HEK293 (cell line): ENCODE measurements around the gene PODXL2.
"Not testable (repeated sequence)": the region's sequence is repeated elsewhere in the genome, so short reads cannot be mapped to it uniquely, and the experiment has no call there.

Experiments
- CTCF ChIA-PET: fragments of 350-600 bp; formaldehyde crosslinking; extraction: SDS; loops from one replicate; lab custom pipeline; 2021; ENCODE audit warnings: antibody characterized with exemption; lab: Yijun Ruan, JAX
- POLR2A ChIA-PET: fragments of 300-600 bp; formaldehyde crosslinking; extraction: SDS; loops from one replicate; lab custom pipeline; 2020; ENCODE audit warnings: antibody characterized with exemption, inconsistent platforms; lab: Yijun Ruan, JAX
- H3K27ac ChIP-seq: fragments of 200-500 bp; sonication (Bioruptor generic); 2 replicates; pipeline ENCODE4 v1.5.1; 2014; ENCODE audit warnings: low read depth, low read length, control low read depth, inconsistent platforms; ENCODE audit errors: extremely low read depth
- H3K36me3 ChIP-seq, 2 experiments: fragments of 200-500 bp in 1 of 2; sonication (Bioruptor generic) in 1 of 2; 1 replicate in 1 of 2; 2 replicates in 1 of 2; pipeline ENCODE4 v1.5.1; 2014 to 2017; ENCODE audit warnings: inconsistent platforms in 2 of 2, low read length in 2 of 2; ENCODE audit not compliant: control insufficient read depth in 2 of 2, insufficient read depth in 1 of 2
- H3K4me1 ChIP-seq: fragments of 200-500 bp; sonication (Bioruptor generic); 2 replicates; pipeline ENCODE4 v1.5.1; 2014; ENCODE audit warnings: mild to moderate bottlenecking, low read length, inconsistent platforms; ENCODE audit not compliant: control insufficient read depth, insufficient read depth
- H3K4me3 ChIP-seq: 2 replicates; pipeline ENCODE4 v1.5.1; 2011; ENCODE audit warnings: low read depth, mild to moderate bottlenecking, control low read depth, low read length, moderate library complexity
- H3K9me3 ChIP-seq: fragments of 200-500 bp; sonication (Bioruptor generic); 2 replicates; pipeline ENCODE4 v1.5.1; 2014; ENCODE audit warnings: low read depth, low read length, inconsistent platforms; ENCODE audit not compliant: control insufficient read depth, insufficient read depth
- EGR2 ChIP-seq: fragments of 450-650 bp; formaldehyde crosslinking; IDR thresholded peaks from 2 replicates; pipeline ENCODE4 v1.5.1; 2016; ENCODE audit warnings: low read depth, missing biosample characterization, missing genetic modification characterization
- HOXC10 ChIP-seq: sonication (generic); formaldehyde crosslinking; IDR thresholded peaks from 2 replicates; pipeline ENCODE4 v1.8.1; 2023; ENCODE audit warnings: mild to moderate bottlenecking, missing genetic modification reagents
- MYNN ChIP-seq: fragments of 450-650 bp; formaldehyde crosslinking; IDR thresholded peaks from 2 replicates; pipeline ENCODE4 v1.5.1; 2016; ENCODE audit warnings: missing biosample characterization, missing genetic modification characterization, borderline replicate concordance
- SP2 ChIP-seq: fragments of 450-650 bp; formaldehyde crosslinking; IDR thresholded peaks from 2 replicates; pipeline ENCODE4 v1.5.1; 2016; ENCODE audit warnings: missing biosample characterization, missing genetic modification characterization
- ZBTB20 ChIP-seq: fragments of 450-650 bp; formaldehyde crosslinking; IDR thresholded peaks from 2 replicates; pipeline ENCODE4 v1.5.1; 2016; ENCODE audit warnings: missing biosample characterization, missing genetic modification characterization
- ZBTB48 ChIP-seq: fragments of 450-650 bp; formaldehyde crosslinking; IDR thresholded peaks from 2 replicates; pipeline ENCODE4 v1.5.1; 2016; ENCODE audit warnings: missing biosample characterization, missing genetic modification characterization
- ZEB2 ChIP-seq: fragments of 450-650 bp; formaldehyde crosslinking; IDR thresholded peaks from 2 replicates; pipeline ENCODE4 v1.5.1; 2016; ENCODE audit warnings: missing biosample characterization, missing genetic modification characterization
- ZFHX2 ChIP-seq: fragments of 450-650 bp; formaldehyde crosslinking; conservative IDR thresholded peaks from 2 replicates; pipeline ENCODE4 v1.5.1; 2016; ENCODE audit warnings: missing biosample characterization, missing genetic modification characterization
- ZFP69B ChIP-seq: fragments of 450-650 bp; formaldehyde crosslinking; IDR thresholded peaks from 2 replicates; pipeline ENCODE4 v1.5.1; 2016; ENCODE audit warnings: missing biosample characterization, missing genetic modification characterization
- ZNF121 ChIP-seq: fragments of 450-650 bp; formaldehyde crosslinking; IDR thresholded peaks from 2 replicates; pipeline ENCODE4 v1.5.1; 2016; ENCODE audit warnings: missing biosample characterization, missing genetic modification characterization
- ZNF140 ChIP-seq: fragments of 450-650 bp; formaldehyde crosslinking; IDR thresholded peaks from 2 replicates; pipeline ENCODE4 v1.5.1; 2016; ENCODE audit warnings: missing biosample characterization, missing genetic modification characterization
- ZNF157 ChIP-seq: fragments of 450-650 bp; formaldehyde crosslinking; IDR thresholded peaks from 2 replicates; pipeline ENCODE4 v1.5.1; 2016; ENCODE audit warnings: missing biosample characterization, missing genetic modification characterization
- ZNF175 ChIP-seq: fragments of 450-650 bp; formaldehyde crosslinking; IDR thresholded peaks from 2 replicates; pipeline ENCODE4 v1.5.1; 2016; ENCODE audit warnings: missing biosample characterization, missing genetic modification characterization
- ZNF2 ChIP-seq: fragments of 450-650 bp; formaldehyde crosslinking; IDR thresholded peaks from 2 replicates; pipeline ENCODE4 v1.5.1; 2016; ENCODE audit warnings: missing biosample characterization, missing genetic modification characterization
- ZNF239 ChIP-seq: fragments of 450-650 bp; formaldehyde crosslinking; IDR thresholded peaks from 2 replicates; pipeline ENCODE4 v1.5.1; 2016; ENCODE audit warnings: missing biosample characterization, missing genetic modification characterization
- ZNF394 ChIP-seq: fragments of 450-650 bp; formaldehyde crosslinking; IDR thresholded peaks from 2 replicates; pipeline ENCODE4 v1.5.1; 2016; ENCODE audit warnings: missing biosample characterization, missing genetic modification characterization, mild to moderate bottlenecking, moderate library complexity, borderline replicate concordance
- ZNF501 ChIP-seq: fragments of 450-650 bp; formaldehyde crosslinking; IDR thresholded peaks from 2 replicates; pipeline ENCODE4 v1.5.1; 2016; ENCODE audit warnings: missing biosample characterization, missing genetic modification characterization
- ZNF600 ChIP-seq: fragments of 450-650 bp; formaldehyde crosslinking; IDR thresholded peaks from 2 replicates; pipeline ENCODE4 v1.5.1; 2016; ENCODE audit warnings: missing biosample characterization, missing genetic modification characterization
- ZNF701 ChIP-seq: fragments of 450-650 bp; formaldehyde crosslinking; IDR thresholded peaks from 2 replicates; pipeline ENCODE4 v1.5.1; 2016; ENCODE audit warnings: missing biosample characterization, missing genetic modification characterization
- ZNF76 ChIP-seq: fragments of 450-650 bp; formaldehyde crosslinking; IDR thresholded peaks from 2 replicates; pipeline ENCODE4; 2016; ENCODE audit warnings: low read depth, missing biosample characterization, missing genetic modification characterization, borderline replicate concordance
- ZNF792 ChIP-seq: fragments of 450-650 bp; formaldehyde crosslinking; IDR thresholded peaks from 2 replicates; pipeline ENCODE4 v1.5.1; 2016; ENCODE audit warnings: missing biosample characterization, missing genetic modification characterization
- ZSCAN30 ChIP-seq: fragments of 450-650 bp; IDR thresholded peaks from 2 replicates; pipeline ENCODE4 v1.5.1; 2018; ENCODE audit warnings: missing biosample characterization, mild to moderate bottlenecking, missing genetic modification characterization, moderate library complexity
- TF ChIP-seq, protein P1 (sequence below): fragments of 450-650 bp; formaldehyde crosslinking; IDR thresholded peaks from 2 replicates; pipeline ENCODE4 v1.5.1; 2016; ENCODE audit warnings: missing biosample characterization, missing genetic modification characterization
- TF ChIP-seq, protein P2 (sequence below): fragments of 450-650 bp; IDR thresholded peaks from 2 replicates; pipeline ENCODE4 v1.5.1; 2018; ENCODE audit warnings: missing biosample characterization, missing genetic modification characterization

Gene PODXL2

DNA sequence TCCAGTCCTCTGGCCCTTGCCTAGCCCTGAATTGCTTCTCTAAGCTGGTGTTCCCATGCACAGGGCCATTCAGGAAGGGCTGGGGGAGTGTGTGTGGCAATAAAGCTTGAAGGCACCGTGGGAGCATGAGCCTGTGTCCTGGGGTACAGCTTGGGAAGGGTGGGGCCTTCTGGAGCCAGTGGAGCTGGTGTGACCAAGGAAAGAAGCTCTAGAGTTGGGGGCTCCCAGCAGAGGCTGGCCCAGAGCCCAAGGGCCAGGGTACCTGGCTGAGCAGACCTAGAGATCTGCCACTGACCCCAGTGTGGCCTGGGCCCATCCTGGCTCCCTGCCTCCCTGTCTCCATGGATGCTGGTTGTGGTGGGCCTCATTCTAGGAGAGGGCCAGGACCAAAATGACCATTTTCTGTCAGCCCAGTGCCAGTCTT lies 51.8 kb downstream of the PODXL2 start (continued):
- TF ChIP-seq, protein P1, sequence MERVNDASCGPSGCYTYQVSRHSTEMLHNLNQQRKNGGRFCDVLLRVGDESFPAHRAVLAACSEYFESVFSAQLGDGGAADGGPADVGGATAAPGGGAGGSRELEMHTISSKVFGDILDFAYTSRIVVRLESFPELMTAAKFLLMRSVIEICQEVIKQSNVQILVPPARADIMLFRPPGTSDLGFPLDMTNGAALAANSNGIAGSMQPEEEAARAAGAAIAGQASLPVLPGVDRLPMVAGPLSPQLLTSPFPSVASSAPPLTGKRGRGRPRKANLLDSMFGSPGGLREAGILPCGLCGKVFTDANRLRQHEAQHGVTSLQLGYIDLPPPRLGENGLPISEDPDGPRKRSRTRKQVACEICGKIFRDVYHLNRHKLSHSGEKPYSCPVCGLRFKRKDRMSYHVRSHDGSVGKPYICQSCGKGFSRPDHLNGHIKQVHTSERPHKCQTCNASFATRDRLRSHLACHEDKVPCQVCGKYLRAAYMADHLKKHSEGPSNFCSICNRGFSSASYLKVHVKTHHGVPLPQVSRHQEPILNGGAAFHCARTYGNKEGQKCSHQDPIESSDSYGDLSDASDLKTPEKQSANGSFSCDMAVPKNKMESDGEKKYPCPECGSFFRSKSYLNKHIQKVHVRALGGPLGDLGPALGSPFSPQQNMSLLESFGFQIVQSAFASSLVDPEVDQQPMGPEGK (tag by site-specific recombination), result no peak
- TF ChIP-seq ZNF792 (tag by site-specific recombination) (no peak), ZNF501 (tag by site-specific recombination) (no peak), ZNF76 (tag by site-specific recombination) (no peak), ZBTB20 (tag by site-specific recombination) (no peak), ZSCAN30 (no peak), ZNF140 (no peak), ZEB2 (tag by site-specific recombination) (no peak), ZNF394 (tag by site-specific recombination) (no peak), HOXC10 (CRISPR knock-in tag) (no peak)
- TF ChIP-seq, all 188 proteins: peak for 0

DNA sequence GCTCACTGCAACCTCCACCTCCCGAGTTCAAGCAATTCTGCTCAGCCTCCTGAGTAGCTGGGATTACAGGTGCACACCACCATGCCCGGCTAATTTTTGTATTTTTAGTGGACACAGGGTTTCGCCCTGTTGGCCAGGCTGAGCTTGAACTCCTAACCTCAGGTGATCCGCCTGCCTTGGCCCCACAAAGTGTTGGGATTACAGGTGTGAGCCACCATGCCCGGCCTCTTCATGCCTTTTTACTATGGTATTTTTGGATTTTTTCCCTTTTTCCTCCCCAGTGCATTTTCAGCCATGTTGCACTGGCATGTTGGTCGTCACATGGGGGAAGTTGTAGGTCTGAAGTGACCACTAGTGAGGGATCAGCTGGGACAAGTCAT lies 53.2 kb downstream of the PODXL2 start:
- CTCF ChIA-PET, result interaction anchor here (0.7 kb wide), 1 partner anchor 470 kb away, joined by 3 read pairs; no protein-coding TSS in a partner anchor
- peaks cover 0 to 11% of the 10 kb centered on the region in 2 experiments; a peak in 1 of 3 replicates for H3K36me3 ChIP-seq
- H3K27ac ChIP-seq, H3K4me1 ChIP-seq, H3K9me3 ChIP-seq, H3K4me3 ChIP-seq, POLR2A ChIA-PET: not testable (repeated sequence)

DNA sequence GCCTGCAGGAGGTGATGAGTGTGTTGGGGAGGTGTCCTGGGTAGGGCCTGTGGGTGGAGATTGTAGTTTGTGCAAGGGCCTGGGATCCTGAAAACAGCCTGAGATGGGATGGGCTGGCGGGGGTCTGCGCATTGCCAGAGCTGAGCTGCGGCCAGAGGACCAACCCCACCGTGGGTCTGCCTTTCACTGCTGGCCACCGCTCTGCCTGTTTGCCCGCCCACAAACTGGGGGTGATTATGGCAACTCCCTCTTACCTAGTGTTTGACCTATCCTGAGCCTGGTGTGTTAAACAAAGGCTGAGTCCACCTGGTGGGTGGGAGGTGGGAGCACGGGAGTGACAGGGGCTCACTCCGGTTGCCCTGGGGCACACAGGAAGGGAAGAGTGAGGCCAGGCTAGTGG lies 53.6 kb downstream of the PODXL2 start:
- POLR2A ChIA-PET, result interaction anchor here (0.6 to 1.3 kb wide), 2 partner anchors 92 to 182 kb away, joined by 3 to 4 read pairs; partner anchors contain the start of gene TPRA1
- no peak overlapping the region for H3K27ac ChIP-seq
- H3K9me3 ChIP-seq, result no peaks in the 10 kb centered on the region
- no peaks in the 10 kb centered on the region for H3K4me1 ChIP-seq
- CTCF ChIA-PET, result interaction anchor here (1.6 kb wide), 1 partner anchor 30 kb away, joined by 6 read pairs; no protein-coding TSS in a partner anchor
- no peak for TF ChIP-seq ZNF2
- TF ChIP-seq ZNF157 (tag by site-specific recombination), result no peak
- TF ChIP-seq, protein P2, sequence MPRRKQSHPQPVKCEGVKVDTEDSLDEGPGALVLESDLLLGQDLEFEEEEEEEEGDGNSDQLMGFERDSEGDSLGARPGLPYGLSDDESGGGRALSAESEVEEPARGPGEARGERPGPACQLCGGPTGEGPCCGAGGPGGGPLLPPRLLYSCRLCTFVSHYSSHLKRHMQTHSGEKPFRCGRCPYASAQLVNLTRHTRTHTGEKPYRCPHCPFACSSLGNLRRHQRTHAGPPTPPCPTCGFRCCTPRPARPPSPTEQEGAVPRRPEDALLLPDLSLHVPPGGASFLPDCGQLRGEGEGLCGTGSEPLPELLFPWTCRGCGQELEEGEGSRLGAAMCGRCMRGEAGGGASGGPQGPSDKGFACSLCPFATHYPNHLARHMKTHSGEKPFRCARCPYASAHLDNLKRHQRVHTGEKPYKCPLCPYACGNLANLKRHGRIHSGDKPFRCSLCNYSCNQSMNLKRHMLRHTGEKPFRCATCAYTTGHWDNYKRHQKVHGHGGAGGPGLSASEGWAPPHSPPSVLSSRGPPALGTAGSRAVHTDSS, result no peak
- TF ChIP-seq ZNF175, result no peak
- no peak for TF ChIP-seq ZNF600 (tag by site-specific recombination)
- no peak for TF ChIP-seq ZBTB48 (tag by site-specific recombination)
- no peak for TF ChIP-seq ZNF239 (tag by site-specific recombination)
- no peak for TF ChIP-seq MYNN (tag by site-specific recombination)
- no peak for TF ChIP-seq ZNF701 (tag by site-specific recombination)
- TF ChIP-seq ZFP69B (tag by site-specific recombination), result no peak
- peak; percentile 82 for TF ChIP-seq ZFHX2 (tag by site-specific recombination)
- TF ChIP-seq SP2 (tag by site-specific recombination), result 0 out of 2 replicates have a peak, but pooled peaks have one; percentile 9
- TF ChIP-seq ZNF121, result no peak
- peak; percentile 85 for TF ChIP-seq EGR2
- TF ChIP-seq, all 188 proteins: peak for 3
- Histone ChIP-seq H3K36me3 (peaks cover 0 to 11% of the 10 kb centered on the region in 2 experiments; a peak in 1 of 3 replicates), H3K4me3 (no peak overlapping the region)
